Ishikawa (cell line): ENCODE results near the gene GABRB3.

Source experiments
- CEBPB ChIP-seq: IDR thresholded peaks from 2 replicates; pipeline ENCODE4 v1.6.1; 2012
- MAX ChIP-seq: IDR thresholded peaks from 2 replicates; pipeline ENCODE4 v1.6.1; 2012

GRCh38 chr15:26667222-26667988, 105.5 kb downstream of the GABRB3 start:
- TF ChIP-seq MAX (no peak), CEBPB (no peak)
